Adrenal gland (tissue), 12 donors: ENCODE results near the gene INPP5A. TPM values are rescaled to one million over a fixed set of nuclear protein-coding genes. Genes with fewer than 3 reads are reported as not detected.

Experiments used
- DNase-seq, 7 donors: peaks; one replicate each; pipeline ENCODE4 v3.0.0-alpha.2; 2019 to 2020
- H3K27ac ChIP-seq, 5 donors: fragments of 200-600 bp; sonication (generic) in 4 of 5; 1 replicate in 3 of 5; 2 replicates in 2 of 5; pipeline versions ENCODE4 v1.5.1 to v1.8.0; 2016 to 2020; ENCODE audit warnings: mild to moderate bottlenecking in 1 of 5
- H3K27me3 ChIP-seq: fragments of 200-600 bp; 2 replicates; pipeline ENCODE4 v1.8.0; 2021
- H3K36me3 ChIP-seq, 2 donors: fragments of 200-600 bp; replicated peaks in 1 of 2; 1 replicate in 1 of 2; 2 replicates in 1 of 2; pipeline versions ENCODE4 v1.5.1 to v1.8.0; 2018 to 2022
- H3K4me1 ChIP-seq, 2 donors: fragments of 200-600 bp; replicated peaks in 1 of 2; 1 replicate in 1 of 2; 2 replicates in 1 of 2; pipeline versions ENCODE4 v1.5.1 to v1.8.0; 2018 to 2021
- H3K4me3 ChIP-seq, 4 donors: fragments of 200-600 bp; sonication (generic) in 3 of 4; one replicate each; pipeline ENCODE4 v1.5.1; 2016 to 2018
- H3K9me3 ChIP-seq, 3 donors: fragments of 200-600 bp; sonication (generic) in 1 of 3; replicated peaks in 1 of 3; 1 replicate in 2 of 3; 2 replicates in 1 of 3; pipeline versions ENCODE4 v1.5.1 to v1.8.0; 2016 to 2021
- CTCF ChIP-seq, 6 experiments: fragments of 450-650 bp in 4 of 6; fragments of 200-600 bp in 2 of 6; sonication (generic) in 1 of 6; IDR thresholded peaks; 1 replicate in 5 of 6; 2 replicates in 1 of 6; pipeline versions ENCODE4 v1.5.1 to v1.8.0; 2016 to 2021; ENCODE audit warnings: antibody characterized with exemption in 6 of 6, mild to moderate bottlenecking in 2 of 6, moderate library complexity in 1 of 6
- POLR2A ChIP-seq, 2 donors: fragments of 450-650 bp; IDR thresholded peaks; one replicate each; pipeline ENCODE4 v1.6.1; 2017; ENCODE audit warnings: antibody characterized with exemption in 2 of 2, mild to moderate bottlenecking in 2 of 2, moderate library complexity in 1 of 2
- WGBS, 4 donors: extraction: QIAGEN DNeasy Blood & Tissue Kit in 2 of 4; methylation state at CpG; one replicate each; pipeline versions ENCODE4 v1.1.5 to v1.1.7; 2013 to 2017; 5-methylcytosine and 5-hydroxymethylcytosine counted together
- intact Hi-C, 2 donors: fragments of 100-400 bp; cut with DNase I; formaldehyde crosslinking; loops; one replicate each; pipeline versions ENCODE4 v1.14.1 to v1.15.0; 2022 to 2023
- polyA plus RNA-seq, 3 donors: library from polyadenylated mRNA; stranded (reverse); fragments of 200-250 nt in 2 of 3; fragments of 350-450 nt in 1 of 3; fragmentation: Illumina TruSeq in 1 of 3; extraction: RNeasy Lipid Tissue Mini Kit (QIAGEN cat#74804) in 1 of 3; gene quantifications; one replicate each; pipeline ENCODE4 v1.2.3, GENCODE V29; 2013 to 2014
- total RNA-seq, 9 donors: library from RNA; depleted of rRNA in 4 of 9; stranded (reverse); fragments of >200 nt in 4 of 9; fragments of 120-200 nt in 1 of 9; fragmentation: NEBNext Ultra II Directional in 1 of 9; extraction: Animal tissue kit (Norgen Biotek cat#: 25700) in 1 of 9; gene quantifications; one replicate each; pipeline versions ENCODE4 v1.1.0 to v1.2.4, GENCODE V29; 2013 to 2023
- donor health status: healthy with polysubstance abuse.
- donor health status: Bipolar disorder and iron deficiency.
- donor health status: DM: yes; HTN: yes; CAD: no.
- donor health status: DM: no; HTN: no; CAD: no.
- donor health status: DM: no; HTN: no; CAD: no.
- donor health status: DM: yes; HTN: yes; CAD: no.

Gene INPP5A
- total and polyA plus RNA-seq, 12 donors, result 13.5 to 62.9 (median 37.5) TPM

- Histone ChIP-seq H3K36me3 (peaks cover 0 to 15% of the 10 kb centered on the region in 2 donors), H3K4me1 (no peaks in the 10 kb centered on the region), H3K9me3 (peaks cover 0 to 4% (median 0%) of the 10 kb centered on the region in 3 donors), H3K4me3 (no peak overlapping the region), H3K27me3 (no peaks in the 10 kb centered on the region), H3K27ac (no peak overlapping the region)
- WGBS, 4 donors, result 91 to 100% (median 92%) methylated on average over 5 to 13 of the region's 13 CpGs
- intact Hi-C loops, result no loop called here
- TF ChIP-seq POLR2A (IDR thresholded peaks at IDR 0.05) (no peak), CTCF (IDR thresholded peaks at IDR 0.05) (no peak)
- DNase-seq, result no peak
Observed at GRCh38 chr10:132709471-132709951, 171.9 kb downstream of the INPP5A start.

- TF ChIP-seq POLR2A (IDR thresholded peaks at IDR 0.05) (no peak), CTCF (IDR thresholded peaks at IDR 0.05) (no peak)
- Histone ChIP-seq H3K27ac (no peak overlapping the region), H3K9me3 (peaks cover 0 to 4% (median 0%) of the 10 kb centered on the region in 3 donors), H3K4me1 (no peaks in the 10 kb centered on the region), H3K36me3 (peaks cover 0 to 15% of the 10 kb centered on the region in 2 donors), H3K4me3 (no peak overlapping the region), H3K27me3 (no peaks in the 10 kb centered on the region)
- intact Hi-C loops, result no loop called here
- DNase-seq, result no peak
- WGBS, 4 donors, result 93 to 96% (median 94%) methylated on average over 21 to 22 of the region's 22 CpGs
Observed at GRCh38 chr10:132710036-132710686, 172.6 kb downstream of the INPP5A start.

- no peak for TF ChIP-seq POLR2A (IDR thresholded peaks at IDR 0.05)
- no peak for TF ChIP-seq CTCF (IDR thresholded peaks at IDR 0.05)
- intact Hi-C loops, result no loop called here
Observed at GRCh38 chr10:132710746-132711612, 173.4 kb downstream of the INPP5A start.

GRCh38 chr10:132711613-132712121 lies 174.1 kb downstream of the INPP5A start:
- H3K4me3 ChIP-seq, result no peak overlapping the region
- H3K27me3 ChIP-seq, result no peaks in the 10 kb centered on the region
- H3K27ac ChIP-seq, result no peak overlapping the region
- DNase-seq, result no peak
- intact Hi-C loops, result no loop called here
- H3K36me3 ChIP-seq, result peaks cover 0 to 15% of the 10 kb centered on the region in 2 donors
- no peaks in the 10 kb centered on the region for H3K4me1 ChIP-seq
- TF ChIP-seq POLR2A (IDR thresholded peaks at IDR 0.05) (no peak), CTCF (IDR thresholded peaks at IDR 0.05) (no peak)
- no peaks in the 10 kb centered on the region for H3K9me3 ChIP-seq
- WGBS, 4 donors, result 86 to 95% (median 93%) methylated on average over 11 to 13 of the region's 13 CpGs

More at GRCh38 chr10:132710746-132711612, 173.4 kb downstream of the INPP5A start:
- Histone ChIP-seq H3K4me1 (no peaks in the 10 kb centered on the region), H3K9me3 (peaks cover 0 to 3% (median 0%) of the 10 kb centered on the region in 3 donors), H3K27ac (no peak overlapping the region), H3K27me3 (no peaks in the 10 kb centered on the region), H3K36me3 (peaks cover 0 to 15% of the 10 kb centered on the region in 2 donors), H3K4me3 (no peak overlapping the region)
- DNase-seq, result no peak
- 94 to 97% (median 97%) methylated on average over 14 to 18 of the region's 18 CpGs for WGBS, 4 donors
